GM12878 (cell line): ENCODE measurements around the gene ENPP6. TPM values are rescaled to one million over a fixed set of nuclear protein-coding genes. Genes with fewer than 3 reads are reported as not detected.

Experiments used
- ATAC-seq: fragments of 200-7000 bp; cut with Tn5 transposase; 3 replicates; pipeline ENCODE4 v1.9.1; 2020; ENCODE audit warnings: mild to moderate bottlenecking, moderate library complexity
- BruUV-seq: library from RNA; stranded (reverse); fragments of 400-500 nt; replicated peaks from 2 replicates; lab custom pipeline; 2021; lab: Mats Ljungman, UMichigan
- CTCF ChIA-PET: fragments of 300-600 bp; sonication (Branson Sonifier 250); formaldehyde crosslinking; extraction: SDS; loops from one replicate; lab custom pipeline; 2021; ENCODE audit warnings: inconsistent platforms; lab: Yijun Ruan, JAX
- POLR2A ChIA-PET: fragments of 350-600 bp; formaldehyde crosslinking; extraction: SDS; loops from one replicate; lab custom pipeline; 2021; ENCODE audit warnings: inconsistent platforms; lab: Charles Lee
- RAD21 ChIA-PET: fragments of 300-600 bp; sonication (Branson Sonifier 250); formaldehyde crosslinking; loops from one replicate; lab custom pipeline; 2023; ENCODE audit warnings: antibody characterized with exemption; ENCODE audit not compliant: unreplicated experiment; lab: Charles Lee
- SMC1A ChIA-PET: fragments of 300-600 bp; sonication (Branson Sonifier 250); formaldehyde crosslinking; loops from one replicate; lab custom pipeline; 2023; ENCODE audit not compliant: unreplicated experiment, uncharacterized antibody; lab: Charles Lee
- DNase-seq: peaks from one replicate; pipeline ENCODE4 v3.0.0-alpha.2; 2011; ENCODE audit warnings: low read depth, low spot score
- FAIRE-seq: peaks from 3 replicates; lab custom pipeline; 2011; peaks lifted over from hg19 to GRCh38; lab: Jason Lieb, UNC
- H2AFZ ChIP-seq: 2 replicates; pipeline ENCODE4 v1.6.0; 2011; ENCODE audit warnings: low read depth, low read length, control low read depth; ENCODE audit not compliant: control insufficient read depth
- H3K27ac ChIP-seq: 2 replicates; pipeline ENCODE4 v1.5.1; 2011; ENCODE audit warnings: control low read depth; ENCODE audit not compliant: control insufficient read depth, insufficient read depth
- H3K27me3 ChIP-seq, 2 experiments: replicated peaks in 1 of 2; 2 replicates each; pipeline versions ENCODE4 v1.6.0 to v1.6.1; 2011; ENCODE audit warnings: low read length in 1 of 2; ENCODE audit not compliant: control insufficient read depth in 2 of 2, insufficient read depth in 2 of 2
- H3K36me3 ChIP-seq, 2 experiments: 2 replicates each; pipeline ENCODE4 v1.5.1; 2011; ENCODE audit warnings: low read length in 1 of 2; ENCODE audit not compliant: control insufficient read depth in 2 of 2, insufficient read depth in 2 of 2
- H3K4me1 ChIP-seq: 2 replicates; pipeline ENCODE4 v1.6.1; 2011; ENCODE audit warnings: mild to moderate bottlenecking, low read length, moderate library complexity, mixed read lengths; ENCODE audit not compliant: control insufficient read depth, insufficient read depth
- H3K4me2 ChIP-seq: 2 replicates; pipeline ENCODE4 v1.6.0; 2011; ENCODE audit warnings: control low read depth; ENCODE audit not compliant: control insufficient read depth, insufficient read depth
- H3K4me3 ChIP-seq: fragments of 200-600 bp; sonication (generic); 2 replicates; pipeline ENCODE4 v1.5.1; 2016
- H3K79me2 ChIP-seq: 2 replicates; pipeline ENCODE4 v1.6.0; 2011; ENCODE audit warnings: low read length; ENCODE audit not compliant: control insufficient read depth, insufficient read depth
- H3K9ac ChIP-seq: 2 replicates; pipeline ENCODE4 v1.8.0; 2011; ENCODE audit warnings: low read length, control low read depth, mixed read lengths; ENCODE audit not compliant: control insufficient read depth, insufficient read depth
- H3K9me3 ChIP-seq: replicated peaks from 3 replicates; pipeline ENCODE4 v1.5.1; 2011; ENCODE audit warnings: mild to moderate bottlenecking, low read length; ENCODE audit not compliant: control insufficient read depth, insufficient read depth
- H4K20me1 ChIP-seq: 2 replicates; pipeline ENCODE4 v1.6.0; 2011; ENCODE audit not compliant: control insufficient read depth, insufficient read depth
- ASH2L ChIP-seq: fragments of 300-600, 200-600 bp; sonication (generic); IDR thresholded peaks from 2 replicates; pipeline ENCODE4 v1.6.1; 2017; ENCODE audit warnings: low read depth, mild to moderate bottlenecking, borderline replicate concordance
- BHLHE40 ChIP-seq, 2 experiments: fragments of 450-650 bp in 1 of 2; IDR thresholded peaks; 2 replicates each; pipeline ENCODE4 v1.6.1; 2011 to 2017; ENCODE audit warnings: low read depth in 2 of 2, borderline replicate concordance in 1 of 2, improper control_type of control experiment in 1 of 2, low read length in 1 of 2, mild to moderate bottlenecking in 1 of 2
- EZH2 ChIP-seq: IDR thresholded peaks from 2 replicates; pipeline ENCODE4 v1.6.1; 2012; ENCODE audit warnings: low read depth, mild to moderate bottlenecking, control low read depth, inconsistent platforms, low read length, borderline replicate concordance; ENCODE audit not compliant: control insufficient read depth
- FOXM1 ChIP-seq: IDR thresholded peaks from 2 replicates; pipeline ENCODE4 v1.6.1; 2012; ENCODE audit warnings: low read depth, mild to moderate bottlenecking, inconsistent platforms, low read length, moderate library complexity
- POLR2AphosphoS5 ChIP-seq: IDR thresholded peaks from 2 replicates; pipeline ENCODE4 v1.6.1; 2011; ENCODE audit warnings: mild to moderate bottlenecking, low read length, inconsistent platforms
- RBBP5 ChIP-seq: fragments of 200-600 bp; sonication (generic); conservative IDR thresholded peaks from 2 replicates; pipeline ENCODE4 v1.6.1; 2016
- SMAD1 ChIP-seq: fragments of 450-650 bp; IDR thresholded peaks from 2 replicates; pipeline ENCODE4 v1.6.1; 2018; ENCODE audit warnings: mild to moderate bottlenecking, low read depth; ENCODE audit not compliant: partially characterized antibody
- ZNF274 ChIP-seq: IDR thresholded peaks from one replicate; pipeline ENCODE4 v1.8.0; 2011; ENCODE audit not compliant: insufficient read length, insufficient read depth
- WGBS: methylation state at CpG from one replicate; pipeline ENCODE4 v1.1.6; 2016; ENCODE audit warnings: low lambda C conversion rate; ENCODE audit not compliant: insufficient replicate concordance, insufficient coverage; ENCODE audit errors: missing lambda C conversion rate; 5-methylcytosine and 5-hydroxymethylcytosine counted together
- in situ Hi-C: fragments of 300-500 bp; cut with MboI; formaldehyde crosslinking; loops from 9 replicates; pipeline ENCODE4 v1.14.3; 2018; ENCODE audit warnings: mixed read lengths
- intact Hi-C: fragments of 100-400 bp; cut with micrococcal nuclease; formaldehyde crosslinking; loops from one replicate; pipeline ENCODE4 v1.14.2; 2022; ENCODE audit not compliant: unreplicated experiment
- polyA plus RNA-seq, 11 experiments: library from polyadenylated mRNA; depleted of rRNA in 4 of 11; unstranded in 6 of 11; stranded (reverse) in 5 of 11; fragments of >200 nt; fragmentation: Nextera tagmentation in 4 of 11; fragmentation: Illumina TruSeq in 1 of 11; extraction: Ambion mirVana in 4 of 11; extraction: Trizol in 1 of 11; gene quantifications; 1 replicate in 1 of 11; 2 replicates in 10 of 11; pipeline versions ENCODE4 v1.2.1 to v1.2.3, GENCODE V29; 2011 to 2016; ENCODE audit warnings: inconsistent platforms in 2 of 11, missing spikeins in 2 of 11, low read depth in 1 of 11
- total RNA-seq, 4 experiments: library from RNA; depleted of rRNA in 3 of 4; stranded (reverse); fragments of >200 nt in 3 of 4; fragmentation: Illumina TruSeq in 1 of 4; extraction: Trizol in 1 of 4; gene quantifications; 2 replicates each; pipeline versions ENCODE4 v1.2.1 to v1.2.3, GENCODE V29; 2013 to 2021
- TF ChIP-seq, protein P1 (sequence below): fragments of 450-650 bp; IDR thresholded peaks from 2 replicates; pipeline ENCODE4 v1.6.1; 2017; ENCODE audit warnings: mild to moderate bottlenecking, moderate library complexity
- TF ChIP-seq, protein P2 (sequence below): IDR thresholded peaks from 2 replicates; pipeline ENCODE4 v1.6.1; 2011; ENCODE audit warnings: mild to moderate bottlenecking, low read depth, low read length, moderate library complexity; ENCODE audit not compliant: insufficient replicate concordance
- TF ChIP-seq, protein P3 (sequence below): fragments of 450-650 bp; IDR thresholded peaks from 2 replicates; pipeline ENCODE4 v1.6.1; 2017; ENCODE audit warnings: borderline replicate concordance
- TF ChIP-seq, protein P4 (sequence below): IDR thresholded peaks from 2 replicates; pipeline ENCODE4 v1.6.1; 2012; ENCODE audit warnings: improper control_type of control experiment, low read depth, low read length; ENCODE audit not compliant: insufficient replicate concordance

ENPP6 gene
- total and polyA plus RNA-seq, 10 of the 15 experiments (the other 5 are each of a cell fraction or from before 2014, with no cell fraction given) = 0.04 to 1.0 (median 0.44) TPM; not detected in 1

DNA sequence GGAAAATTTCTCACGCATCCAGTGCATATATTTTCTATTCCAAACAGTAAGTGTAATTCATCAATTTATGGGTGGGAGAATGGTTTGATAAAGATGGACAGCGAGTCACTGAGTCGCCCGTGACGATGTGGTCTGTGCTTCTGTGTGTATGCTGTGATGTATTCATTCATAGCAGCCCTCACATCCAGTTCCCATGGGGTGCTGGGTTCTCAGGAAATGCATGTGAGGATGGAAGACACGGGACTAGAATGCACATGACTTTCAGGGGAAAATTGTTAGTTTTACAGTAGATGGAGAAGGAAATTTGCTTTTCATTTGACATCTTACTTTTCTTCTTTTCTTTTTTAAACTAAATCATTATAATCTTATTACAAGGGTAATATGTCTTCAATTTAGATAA lies 159.6 kb downstream of the ENPP6 start:
- in situ Hi-C loops (no loop called here), intact Hi-C loops (no loop called here)
- no peak for DNase-seq
- no TSS peak for BruUV-seq
- ChIA-PET CTCF (no interaction called here), POLR2A (no interaction called here), RAD21 (no interaction called here), SMC1A (no interaction called here)
- ATAC-seq = no peak
- Histone ChIP-seq H3K4me1 (no peaks in the 10 kb centered on the region), H3K9ac (no peak overlapping the region), H3K27me3 (peaks cover 0 to 3% of the 10 kb centered on the region in 2 experiments; a peak in 2 of 4 replicates), H2AFZ (no peak overlapping the region), H4K20me1 (no peaks in the 10 kb centered on the region), H3K9me3 (no peaks in the 10 kb centered on the region), H3K27ac (no peak overlapping the region), H3K4me3 (no peak overlapping the region), H3K4me2 (no peak overlapping the region), H3K36me3 (no peaks in the 10 kb centered on the region), H3K79me2 (no peaks in the 10 kb centered on the region)
- FAIRE-seq = no peak
- WGBS = 41% methylated on average over 5 of the region's 6 CpGs
- TF ChIP-seq FOXM1 = no peak
- TF ChIP-seq EZH2 = no peak
- TF ChIP-seq, protein P1, sequence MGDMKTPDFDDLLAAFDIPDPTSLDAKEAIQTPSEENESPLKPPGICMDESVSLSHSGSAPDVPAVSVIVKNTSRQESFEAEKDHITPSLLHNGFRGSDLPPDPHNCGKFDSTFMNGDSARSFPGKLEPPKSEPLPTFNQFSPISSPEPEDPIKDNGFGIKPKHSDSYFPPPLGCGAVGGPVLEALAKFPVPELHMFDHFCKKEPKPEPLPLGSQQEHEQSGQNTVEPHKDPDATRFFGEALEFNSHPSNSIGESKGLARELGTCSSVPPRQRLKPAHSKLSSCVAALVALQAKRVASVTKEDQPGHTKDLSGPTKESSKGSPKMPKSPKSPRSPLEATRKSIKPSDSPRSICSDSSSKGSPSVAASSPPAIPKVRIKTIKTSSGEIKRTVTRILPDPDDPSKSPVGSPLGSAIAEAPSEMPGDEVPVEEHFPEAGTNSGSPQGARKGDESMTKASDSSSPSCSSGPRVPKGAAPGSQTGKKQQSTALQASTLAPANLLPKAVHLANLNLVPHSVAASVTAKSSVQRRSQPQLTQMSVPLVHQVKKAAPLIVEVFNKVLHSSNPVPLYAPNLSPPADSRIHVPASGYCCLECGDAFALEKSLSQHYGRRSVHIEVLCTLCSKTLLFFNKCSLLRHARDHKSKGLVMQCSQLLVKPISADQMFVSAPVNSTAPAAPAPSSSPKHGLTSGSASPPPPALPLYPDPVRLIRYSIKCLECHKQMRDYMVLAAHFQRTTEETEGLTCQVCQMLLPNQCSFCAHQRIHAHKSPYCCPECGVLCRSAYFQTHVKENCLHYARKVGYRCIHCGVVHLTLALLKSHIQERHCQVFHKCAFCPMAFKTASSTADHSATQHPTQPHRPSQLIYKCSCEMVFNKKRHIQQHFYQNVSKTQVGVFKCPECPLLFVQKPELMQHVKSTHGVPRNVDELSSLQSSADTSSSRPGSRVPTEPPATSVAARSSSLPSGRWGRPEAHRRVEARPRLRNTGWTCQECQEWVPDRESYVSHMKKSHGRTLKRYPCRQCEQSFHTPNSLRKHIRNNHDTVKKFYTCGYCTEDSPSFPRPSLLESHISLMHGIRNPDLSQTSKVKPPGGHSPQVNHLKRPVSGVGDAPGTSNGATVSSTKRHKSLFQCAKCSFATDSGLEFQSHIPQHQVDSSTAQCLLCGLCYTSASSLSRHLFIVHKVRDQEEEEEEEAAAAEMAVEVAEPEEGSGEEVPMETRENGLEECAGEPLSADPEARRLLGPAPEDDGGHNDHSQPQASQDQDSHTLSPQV = no peak
- TF ChIP-seq, protein P2, sequence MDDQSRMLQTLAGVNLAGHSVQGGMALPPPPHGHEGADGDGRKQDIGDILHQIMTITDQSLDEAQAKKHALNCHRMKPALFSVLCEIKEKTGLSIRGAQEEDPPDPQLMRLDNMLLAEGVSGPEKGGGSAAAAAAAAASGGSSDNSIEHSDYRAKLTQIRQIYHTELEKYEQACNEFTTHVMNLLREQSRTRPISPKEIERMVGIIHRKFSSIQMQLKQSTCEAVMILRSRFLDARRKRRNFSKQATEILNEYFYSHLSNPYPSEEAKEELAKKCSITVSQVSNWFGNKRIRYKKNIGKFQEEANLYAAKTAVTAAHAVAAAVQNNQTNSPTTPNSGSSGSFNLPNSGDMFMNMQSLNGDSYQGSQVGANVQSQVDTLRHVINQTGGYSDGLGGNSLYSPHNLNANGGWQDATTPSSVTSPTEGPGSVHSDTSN = no peak
- no peak for TF ChIP-seq POLR2AphosphoS5
- TF ChIP-seq ASH2L = no peak
- TF ChIP-seq RBBP5 = no peak
- TF ChIP-seq ZNF274 = no peak
- TF ChIP-seq, protein P3, sequence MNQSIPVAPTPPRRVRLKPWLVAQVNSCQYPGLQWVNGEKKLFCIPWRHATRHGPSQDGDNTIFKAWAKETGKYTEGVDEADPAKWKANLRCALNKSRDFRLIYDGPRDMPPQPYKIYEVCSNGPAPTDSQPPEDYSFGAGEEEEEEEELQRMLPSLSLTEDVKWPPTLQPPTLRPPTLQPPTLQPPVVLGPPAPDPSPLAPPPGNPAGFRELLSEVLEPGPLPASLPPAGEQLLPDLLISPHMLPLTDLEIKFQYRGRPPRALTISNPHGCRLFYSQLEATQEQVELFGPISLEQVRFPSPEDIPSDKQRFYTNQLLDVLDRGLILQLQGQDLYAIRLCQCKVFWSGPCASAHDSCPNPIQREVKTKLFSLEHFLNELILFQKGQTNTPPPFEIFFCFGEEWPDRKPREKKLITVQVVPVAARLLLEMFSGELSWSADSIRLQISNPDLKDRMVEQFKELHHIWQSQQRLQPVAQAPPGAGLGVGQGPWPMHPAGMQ = no peak
- TF ChIP-seq, protein P4, sequence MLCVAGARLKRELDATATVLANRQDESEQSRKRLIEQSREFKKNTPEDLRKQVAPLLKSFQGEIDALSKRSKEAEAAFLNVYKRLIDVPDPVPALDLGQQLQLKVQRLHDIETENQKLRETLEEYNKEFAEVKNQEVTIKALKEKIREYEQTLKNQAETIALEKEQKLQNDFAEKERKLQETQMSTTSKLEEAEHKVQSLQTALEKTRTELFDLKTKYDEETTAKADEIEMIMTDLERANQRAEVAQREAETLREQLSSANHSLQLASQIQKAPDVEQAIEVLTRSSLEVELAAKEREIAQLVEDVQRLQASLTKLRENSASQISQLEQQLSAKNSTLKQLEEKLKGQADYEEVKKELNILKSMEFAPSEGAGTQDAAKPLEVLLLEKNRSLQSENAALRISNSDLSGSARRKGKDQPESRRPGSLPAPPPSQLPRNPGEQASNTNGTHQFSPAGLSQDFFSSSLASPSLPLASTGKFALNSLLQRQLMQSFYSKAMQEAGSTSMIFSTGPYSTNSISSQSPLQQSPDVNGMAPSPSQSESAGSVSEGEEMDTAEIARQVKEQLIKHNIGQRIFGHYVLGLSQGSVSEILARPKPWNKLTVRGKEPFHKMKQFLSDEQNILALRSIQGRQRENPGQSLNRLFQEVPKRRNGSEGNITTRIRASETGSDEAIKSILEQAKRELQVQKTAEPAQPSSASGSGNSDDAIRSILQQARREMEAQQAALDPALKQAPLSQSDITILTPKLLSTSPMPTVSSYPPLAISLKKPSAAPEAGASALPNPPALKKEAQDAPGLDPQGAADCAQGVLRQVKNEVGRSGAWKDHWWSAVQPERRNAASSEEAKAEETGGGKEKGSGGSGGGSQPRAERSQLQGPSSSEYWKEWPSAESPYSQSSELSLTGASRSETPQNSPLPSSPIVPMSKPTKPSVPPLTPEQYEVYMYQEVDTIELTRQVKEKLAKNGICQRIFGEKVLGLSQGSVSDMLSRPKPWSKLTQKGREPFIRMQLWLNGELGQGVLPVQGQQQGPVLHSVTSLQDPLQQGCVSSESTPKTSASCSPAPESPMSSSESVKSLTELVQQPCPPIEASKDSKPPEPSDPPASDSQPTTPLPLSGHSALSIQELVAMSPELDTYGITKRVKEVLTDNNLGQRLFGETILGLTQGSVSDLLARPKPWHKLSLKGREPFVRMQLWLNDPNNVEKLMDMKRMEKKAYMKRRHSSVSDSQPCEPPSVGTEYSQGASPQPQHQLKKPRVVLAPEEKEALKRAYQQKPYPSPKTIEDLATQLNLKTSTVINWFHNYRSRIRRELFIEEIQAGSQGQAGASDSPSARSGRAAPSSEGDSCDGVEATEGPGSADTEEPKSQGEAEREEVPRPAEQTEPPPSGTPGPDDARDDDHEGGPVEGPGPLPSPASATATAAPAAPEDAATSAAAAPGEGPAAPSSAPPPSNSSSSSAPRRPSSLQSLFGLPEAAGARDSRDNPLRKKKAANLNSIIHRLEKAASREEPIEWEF = no peak
- TF ChIP-seq SMAD1 = no peak
- TF ChIP-seq BHLHE40 (IDR thresholded peaks at IDR 0.05; ENCODE audit: borderline replicate concordance in 1 of 2, low read depth in 2 of 2, low read length in 1 of 2) = no peak
